ENCODE data around the gene GARIN1A. TPM values are rescaled to one million over a fixed set of nuclear protein-coding genes. Genes with fewer than 3 reads are reported as not detected.

The GARIN1A gene
- total and polyA plus RNA-seq, 7 donors: 0.49 to 3.0 (median 2.2) TPM; not detected in 2

- Histone ChIP-seq H3K27me3 (peaks cover 4 to 19% (median 10%) of the 10 kb centered on the region in 3 donors), H3K27ac (no peak overlapping the region)
These were observed 31.6 kb downstream of the GARIN1A start for GRCh38 chr7:128703609-128704241.

GRCh38 chr7:128705891-128706333 lies 33.8 kb downstream of the GARIN1A start:
- Histone ChIP-seq H3K4me1 (no peaks in the 10 kb centered on the region), H3K36me3 (no peaks in the 10 kb centered on the region), H3K27ac (no peak overlapping the region), H3K4me3 (no peak overlapping the region), H3K9me3 (no peaks in the 10 kb centered on the region), H3K27me3 (no peaks in the 10 kb centered on the region)
- TF ChIP-seq POLR2A (IDR thresholded peaks at IDR 0.05) (no peak), CTCF (IDR thresholded peaks at IDR 0.05) (no peak), POLR2AphosphoS5 (IDR thresholded peaks at IDR 0.05) (no peak), EP300 (IDR thresholded peaks at IDR 0.05) (no peak)
- intact Hi-C loops (cut with DNase I): no loop called here
- no peak for DNase-seq
- WGBS, 2 donors: 72 to 87% methylated on average over 3 of the region's 3 CpGs

More at GRCh38 chr7:128703609-128704241, 31.6 kb downstream of the GARIN1A start:
- Histone ChIP-seq H3K4me3 (no peak overlapping the region), H3K9me3 (no peaks in the 10 kb centered on the region), H3K4me1 (no peaks in the 10 kb centered on the region), H3K36me3 (no peaks in the 10 kb centered on the region)
- TF ChIP-seq POLR2AphosphoS5 (IDR thresholded peaks at IDR 0.05): no peak
- TF ChIP-seq CTCF (IDR thresholded peaks at IDR 0.05): no peak
- no peak for TF ChIP-seq EP300 (IDR thresholded peaks at IDR 0.05)
- TF ChIP-seq POLR2A (IDR thresholded peaks at IDR 0.05): no peak
- intact Hi-C loops (cut with DNase I): no loop called here
- DNase-seq: no peak
- WGBS, 2 donors: 31 to 64% methylated on average over 7 of the region's 7 CpGs

DNA sequence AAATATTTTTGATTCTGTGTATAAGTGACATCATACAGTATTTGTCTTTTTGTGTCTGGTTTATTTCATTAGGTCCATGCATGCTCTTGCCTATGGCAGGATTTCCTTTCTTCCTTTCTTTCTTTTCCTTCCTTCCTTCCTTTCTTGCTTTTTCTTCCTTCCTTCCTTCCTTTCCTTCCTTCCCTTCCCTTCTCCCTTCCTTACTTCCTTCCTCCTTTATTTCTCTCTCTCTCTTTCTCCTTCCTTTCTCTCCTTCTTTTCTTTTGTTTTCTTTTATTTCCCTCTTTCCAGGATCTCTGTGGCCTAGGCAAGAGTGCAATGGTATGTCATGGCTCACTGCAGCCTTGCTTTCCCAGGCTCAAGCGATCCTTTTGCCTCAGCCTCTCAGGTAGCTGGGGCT lies 35.7 kb downstream of the GARIN1A start:
- TF ChIP-seq POLR2AphosphoS5 (IDR thresholded peaks at IDR 0.05) (no peak), POLR2A (IDR thresholded peaks at IDR 0.05) (no peak), EP300 (IDR thresholded peaks at IDR 0.05) (no peak), CTCF (IDR thresholded peaks at IDR 0.05) (no peak)
- no peaks in the 10 kb centered on the region for H3K36me3 ChIP-seq
- H3K4me3 ChIP-seq: no peak overlapping the region
- no peaks in the 10 kb centered on the region for H3K4me1 ChIP-seq
- no peaks in the 10 kb centered on the region for H3K27me3 ChIP-seq
- no peaks in the 10 kb centered on the region for H3K9me3 ChIP-seq
- H3K27ac ChIP-seq: no peak overlapping the region
- 89 to 91% methylated on average over 1 of the region's 1 CpG for WGBS, 2 donors
- intact Hi-C loops (cut with DNase I): no loop called here
- DNase-seq: no peak

GRCh38 chr7:128708235-128708634 lies 36.1 kb downstream of the GARIN1A start:
- Histone ChIP-seq H3K36me3 (no peaks in the 10 kb centered on the region), H3K9me3 (no peaks in the 10 kb centered on the region), H3K27ac (no peak overlapping the region), H3K4me1 (no peaks in the 10 kb centered on the region), H3K4me3 (no peak overlapping the region), H3K27me3 (no peaks in the 10 kb centered on the region)
- WGBS, 2 donors: 92% methylated on average over 3 of the region's 3 CpGs
- intact Hi-C loops (cut with DNase I): no loop called here
- DNase-seq: no peak
- TF ChIP-seq EP300 (IDR thresholded peaks at IDR 0.05): no peak
- no peak for TF ChIP-seq CTCF (IDR thresholded peaks at IDR 0.05)
- no peak for TF ChIP-seq POLR2A (IDR thresholded peaks at IDR 0.05)
- TF ChIP-seq POLR2AphosphoS5 (IDR thresholded peaks at IDR 0.05): no peak

- Histone ChIP-seq H3K27ac (no peak overlapping the region), H3K36me3 (no peaks in the 10 kb centered on the region), H3K27me3 (no peaks in the 10 kb centered on the region), H3K4me1 (no peaks in the 10 kb centered on the region), H3K4me3 (no peak overlapping the region), H3K9me3 (no peaks in the 10 kb centered on the region)
- intact Hi-C loops (cut with DNase I): no loop called here
- no peak for DNase-seq
- TF ChIP-seq CTCF (IDR thresholded peaks at IDR 0.05): no peak
- TF ChIP-seq POLR2AphosphoS5 (IDR thresholded peaks at IDR 0.05): no peak
- no peak for TF ChIP-seq EP300 (IDR thresholded peaks at IDR 0.05)
- no peak for TF ChIP-seq POLR2A (IDR thresholded peaks at IDR 0.05)
- 73 to 81% methylated on average over 3 of the region's 3 CpGs for WGBS, 2 donors
These were observed 36.7 kb downstream of the GARIN1A start for GRCh38 chr7:128708824-128709223.
